ENCODE results near the gene EPO.
"Not testable (repeated sequence)": the region's sequence is repeated elsewhere in the genome, so short reads cannot be mapped to it uniquely, and the experiment has no call there.

EPO gene

GRCh38 chr7:100721505-100721812 lies 1.2 kb downstream of the EPO start:
- Histone ChIP-seq H3K4me1 (ENCODE audit: control insufficient read depth, insufficient read depth, low read length, poor library complexity, severe bottlenecking) (no peaks in the 10 kb centered on the region), H3K36me3 (ENCODE audit: control insufficient read depth, insufficient read depth, low read length) (no peaks in the 10 kb centered on the region), H3K4me3 (ENCODE audit: insufficient read depth, low read depth, low read length, poor library complexity, severe bottlenecking) (no peak overlapping the region), H3K27ac (ENCODE audit: insufficient read depth, low read length, poor library complexity, severe bottlenecking) (no peak overlapping the region), H3K27me3 (replicated peaks; ENCODE audit: control insufficient read depth, insufficient read depth, low read length, poor library complexity, severe bottlenecking) (no peaks in the 10 kb centered on the region), H3K9me3 (ENCODE audit: control insufficient read depth, low read length) (no peaks in the 10 kb centered on the region)
- DNase-seq = no peak

GRCh38 chr7:100722480-100723212 lies 2.4 kb downstream of the EPO start:
- DNase-seq = no peak
- H3K9me3 ChIP-seq (ENCODE audit: control insufficient read depth, low read length) = no peaks in the 10 kb centered on the region
- no peaks in the 10 kb centered on the region for H3K36me3 ChIP-seq (ENCODE audit: control insufficient read depth, insufficient read depth, low read length)
- H3K27me3 ChIP-seq (replicated peaks; ENCODE audit: control insufficient read depth, insufficient read depth, low read length, poor library complexity, severe bottlenecking) = no peaks in the 10 kb centered on the region
- H3K4me1 ChIP-seq (ENCODE audit: control insufficient read depth, insufficient read depth, low read length, poor library complexity, severe bottlenecking) = no peaks in the 10 kb centered on the region
- H3K4me3 ChIP-seq (ENCODE audit: insufficient read depth, low read depth, low read length, poor library complexity, severe bottlenecking) = no peak overlapping the region
- H3K27ac ChIP-seq (ENCODE audit: insufficient read depth, low read length, poor library complexity, severe bottlenecking) = no peak overlapping the region

GRCh38 chr7:100723732-100724275 lies 3.5 kb downstream of the EPO start:
- Histone ChIP-seq H3K9me3 (ENCODE audit: control insufficient read depth, low read length) (no peaks in the 10 kb centered on the region), H3K27me3 (replicated peaks; ENCODE audit: control insufficient read depth, insufficient read depth, low read length, poor library complexity, severe bottlenecking) (no peaks in the 10 kb centered on the region), H3K27ac (ENCODE audit: insufficient read depth, low read length, poor library complexity, severe bottlenecking) (no peak overlapping the region), H3K4me1 (ENCODE audit: control insufficient read depth, insufficient read depth, low read length, poor library complexity, severe bottlenecking) (no peaks in the 10 kb centered on the region), H3K36me3 (ENCODE audit: control insufficient read depth, insufficient read depth, low read length) (no peaks in the 10 kb centered on the region), H3K4me3 (ENCODE audit: insufficient read depth, low read depth, low read length, poor library complexity, severe bottlenecking) (no peak overlapping the region)
- DNase-seq = no peak

GRCh38 chr7:100724364-100724763 lies 4.1 kb downstream of the EPO start:
- not testable (repeated sequence) for H3K27me3 ChIP-seq (replicated peaks; ENCODE audit: control insufficient read depth, insufficient read depth, low read length, poor library complexity, severe bottlenecking)

GRCh38 chr7:100726996-100727761 lies 6.9 kb downstream of the EPO start:
- Histone ChIP-seq H3K36me3 (ENCODE audit: control insufficient read depth, insufficient read depth, low read length) (no peaks in the 10 kb centered on the region), H3K4me3 (ENCODE audit: insufficient read depth, low read depth, low read length, poor library complexity, severe bottlenecking) (no peak overlapping the region), H3K27me3 (replicated peaks; ENCODE audit: control insufficient read depth, insufficient read depth, low read length, poor library complexity, severe bottlenecking) (no peaks in the 10 kb centered on the region), H3K4me1 (ENCODE audit: control insufficient read depth, insufficient read depth, low read length, poor library complexity, severe bottlenecking) (no peaks in the 10 kb centered on the region), H3K9me3 (ENCODE audit: control insufficient read depth, low read length) (no peaks in the 10 kb centered on the region), H3K27ac (ENCODE audit: insufficient read depth, low read length, poor library complexity, severe bottlenecking) (no peak overlapping the region)
- DNase-seq = no peak

More at GRCh38 chr7:100724364-100724763, 4.1 kb downstream of the EPO start:
- H3K36me3 ChIP-seq (ENCODE audit: control insufficient read depth, insufficient read depth, low read length); H3K9me3 ChIP-seq (ENCODE audit: control insufficient read depth, low read length); H3K4me1 ChIP-seq (ENCODE audit: control insufficient read depth, insufficient read depth, low read length, poor library complexity, severe bottlenecking); H3K4me3 ChIP-seq (ENCODE audit: insufficient read depth, low read depth, low read length, poor library complexity, severe bottlenecking); H3K27ac ChIP-seq (ENCODE audit: insufficient read depth, low read length, poor library complexity, severe bottlenecking); DNase-seq: not testable (repeated sequence)

GRCh38 chr7:100728196-100728595 lies 7.9 kb downstream of the EPO start:
- H3K4me1 ChIP-seq (ENCODE audit: control insufficient read depth, insufficient read depth, low read length, poor library complexity, severe bottlenecking) = no peaks in the 10 kb centered on the region
- H3K36me3 ChIP-seq (ENCODE audit: control insufficient read depth, insufficient read depth, low read length) = no peaks in the 10 kb centered on the region
- no peak for DNase-seq
- no peaks in the 10 kb centered on the region for H3K27me3 ChIP-seq (replicated peaks; ENCODE audit: control insufficient read depth, insufficient read depth, low read length, poor library complexity, severe bottlenecking)
- H3K9me3 ChIP-seq (ENCODE audit: control insufficient read depth, low read length) = no peaks in the 10 kb centered on the region
- H3K27ac ChIP-seq (ENCODE audit: insufficient read depth, low read length, poor library complexity, severe bottlenecking) = no peak overlapping the region
- no peak overlapping the region for H3K4me3 ChIP-seq (ENCODE audit: insufficient read depth, low read depth, low read length, poor library complexity, severe bottlenecking)

GRCh38 chr7:100730136-100730800 lies 10.0 kb downstream of the EPO start:
- no peak for DNase-seq
- no peak overlapping the region for H3K27ac ChIP-seq (ENCODE audit: insufficient read depth, low read length, poor library complexity, severe bottlenecking)
- H3K4me1 ChIP-seq (ENCODE audit: control insufficient read depth, insufficient read depth, low read length, poor library complexity, severe bottlenecking) = no peaks in the 10 kb centered on the region
- H3K27me3 ChIP-seq (replicated peaks; ENCODE audit: control insufficient read depth, insufficient read depth, low read length, poor library complexity, severe bottlenecking) = no peaks in the 10 kb centered on the region
- H3K36me3 ChIP-seq (ENCODE audit: control insufficient read depth, insufficient read depth, low read length) = no peaks in the 10 kb centered on the region
- no peaks in the 10 kb centered on the region for H3K9me3 ChIP-seq (ENCODE audit: control insufficient read depth, low read length)
- no peak overlapping the region for H3K4me3 ChIP-seq (ENCODE audit: insufficient read depth, low read depth, low read length, poor library complexity, severe bottlenecking)

GRCh38 chr7:100731937-100732636 lies 11.8 kb downstream of the EPO start:
- no peaks in the 10 kb centered on the region for H3K36me3 ChIP-seq (ENCODE audit: control insufficient read depth, insufficient read depth, low read length)
- no peaks in the 10 kb centered on the region for H3K4me1 ChIP-seq (ENCODE audit: control insufficient read depth, insufficient read depth, low read length, poor library complexity, severe bottlenecking)
- DNase-seq = no peak
- H3K27ac ChIP-seq (ENCODE audit: insufficient read depth, low read length, poor library complexity, severe bottlenecking) = no peak overlapping the region
- no peaks in the 10 kb centered on the region for H3K9me3 ChIP-seq (ENCODE audit: control insufficient read depth, low read length)
- H3K4me3 ChIP-seq (ENCODE audit: insufficient read depth, low read depth, low read length, poor library complexity, severe bottlenecking) = no peak overlapping the region
- H3K27me3 ChIP-seq (replicated peaks; ENCODE audit: control insufficient read depth, insufficient read depth, low read length, poor library complexity, severe bottlenecking) = no peaks in the 10 kb centered on the region

- Histone ChIP-seq H3K27me3 (replicated peaks; ENCODE audit: control insufficient read depth, insufficient read depth, low read length, poor library complexity, severe bottlenecking) (no peaks in the 10 kb centered on the region), H3K27ac (ENCODE audit: insufficient read depth, low read length, poor library complexity, severe bottlenecking) (no peak overlapping the region), H3K4me3 (ENCODE audit: insufficient read depth, low read depth, low read length, poor library complexity, severe bottlenecking) (no peak overlapping the region), H3K4me1 (ENCODE audit: control insufficient read depth, insufficient read depth, low read length, poor library complexity, severe bottlenecking) (no peaks in the 10 kb centered on the region), H3K9me3 (ENCODE audit: control insufficient read depth, low read length) (no peaks in the 10 kb centered on the region), H3K36me3 (ENCODE audit: control insufficient read depth, insufficient read depth, low read length) (no peaks in the 10 kb centered on the region)
- DNase-seq = no peak
Observed at GRCh38 chr7:100735730-100736129, 15.5 kb downstream of the EPO start.
